Right lobe of liver (tissue), 6 donors: Measurements from ENCODE around the gene ILK. TPM values are rescaled to one million over a fixed set of nuclear protein-coding genes. Genes with fewer than 3 reads are reported as not detected.

ENCODE experiments used
- ATAC-seq, 4 donors: fragments of 200-7000 bp; cut with Tn5 transposase; one replicate each; pipeline ENCODE4 v1.9.1; 2020; ENCODE audit warnings: mild to moderate bottlenecking in 4 of 4, moderate library complexity in 4 of 4
- DNase-seq, 3 donors: peaks; one replicate each; pipeline ENCODE4 v3.0.0-alpha.2; 2020
- H3K27ac ChIP-seq, 3 donors: fragments of 200-600 bp; one replicate each; pipeline ENCODE4 v1.8.0; 2022
- H3K27me3 ChIP-seq, 2 donors: fragments of 200-600 bp; one replicate each; pipeline ENCODE4 v1.8.0; 2022
- H3K36me3 ChIP-seq, 4 donors: fragments of 200-600 bp; sonication (generic) in 1 of 4; one replicate each; pipeline versions ENCODE4 v1.5.1 to v1.8.0; 2017 to 2022; ENCODE audit warnings: control low read depth in 1 of 4
- H3K4me1 ChIP-seq, 4 donors: fragments of 200-600 bp; sonication (generic) in 1 of 4; one replicate each; pipeline versions ENCODE4 v1.5.1 to v1.8.0; 2017 to 2022; ENCODE audit warnings: control low read depth in 1 of 4
- H3K4me3 ChIP-seq, 3 donors: fragments of 200-600 bp; one replicate each; pipeline ENCODE4 v1.8.0; 2022
- H3K9me3 ChIP-seq, 4 donors: fragments of 200-600 bp; sonication (generic) in 1 of 4; one replicate each; pipeline versions ENCODE4 v1.5.1 to v1.8.0; 2017 to 2022; ENCODE audit warnings: control low read depth in 1 of 4
- POLR2A ChIP-seq: fragments of 450-650 bp; IDR thresholded peaks from one replicate; pipeline ENCODE4 v1.6.1; 2017; ENCODE audit warnings: antibody characterized with exemption, mild to moderate bottlenecking
- WGBS: methylation state at CpG from one replicate; pipeline ENCODE4 v1.1.6; 2018; ENCODE audit warnings: low coverage, low lambda C conversion rate; ENCODE audit not compliant: insufficient coverage; ENCODE audit errors: missing lambda C conversion rate; 5-methylcytosine and 5-hydroxymethylcytosine counted together
- intact Hi-C, 2 donors: fragments of 100-400 bp; cut with DNase I; formaldehyde crosslinking; loops; one replicate each; pipeline versions ENCODE4 v1.11.2 to v1.14.1; 2022
- total RNA-seq, 6 experiments: library from RNA; depleted of rRNA in 2 of 6; stranded (reverse); fragments of >200 nt in 2 of 6; fragmentation: NEBNext Ultra II Directional in 3 of 6; extraction: Animal tissue kit (Norgen Biotek cat#: 25700) in 3 of 6; gene quantifications; one replicate each; pipeline versions ENCODE4 v1.1.0 to v1.2.4, GENCODE V29; 2016 to 2023
- TF ChIP-seq, protein P1 (sequence below), 4 donors: fragments of 200-600 bp in 3 of 4; fragments of 450-650 bp in 1 of 4; IDR thresholded peaks; one replicate each; pipeline versions ENCODE4 v1.5.1 to v1.8.0; 2016 to 2022; ENCODE audit warnings: antibody characterized with exemption in 4 of 4, mild to moderate bottlenecking in 2 of 4
- donor health status: DM: no; HTN: yes; CAD: no.
- donor health status: DM: no; HTN: no; CAD: no.
- donor health status: DM: no; HTN: no; CAD: no.
- donor health status: DM: no; HTN: yes; CAD: no.
- donor health status: DM: no; HTN: yes; CAD: no.

The ILK gene
- total RNA-seq, 6 experiments from 2014 or later, result 33.4 to 79.9 (median 55.0) TPM

DNA sequence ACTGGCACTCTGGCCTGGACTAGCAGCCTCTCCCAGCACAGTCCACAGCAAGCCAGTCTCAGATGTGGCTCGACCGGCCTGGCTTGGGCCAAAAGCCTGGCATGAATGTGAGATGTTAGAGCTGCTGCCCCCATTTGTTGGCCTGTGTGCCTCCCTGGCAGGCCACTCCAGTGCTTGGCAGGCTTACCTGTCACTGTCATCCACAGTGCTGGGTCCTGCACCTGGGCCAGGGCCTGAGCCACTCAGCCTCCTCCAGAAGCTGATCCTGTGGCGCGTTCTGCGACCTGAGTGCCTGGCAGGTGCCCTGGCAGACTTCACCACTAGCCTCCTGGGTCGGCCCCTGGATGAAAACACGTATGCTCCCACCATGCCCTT is 36.2 kb upstream of the ILK start:
- H3K27me3 ChIP-seq, result no peaks in the 10 kb centered on the region
- no peak for DNase-seq
- no peaks in the 10 kb centered on the region for H3K9me3 ChIP-seq
- intact Hi-C loops, result no loop called here
- no peaks in the 10 kb centered on the region for H3K36me3 ChIP-seq
- peak in 2 of 4 donors; percentile 7 to 34 for ATAC-seq
- no peak for TF ChIP-seq POLR2A
- TF ChIP-seq, protein P1, sequence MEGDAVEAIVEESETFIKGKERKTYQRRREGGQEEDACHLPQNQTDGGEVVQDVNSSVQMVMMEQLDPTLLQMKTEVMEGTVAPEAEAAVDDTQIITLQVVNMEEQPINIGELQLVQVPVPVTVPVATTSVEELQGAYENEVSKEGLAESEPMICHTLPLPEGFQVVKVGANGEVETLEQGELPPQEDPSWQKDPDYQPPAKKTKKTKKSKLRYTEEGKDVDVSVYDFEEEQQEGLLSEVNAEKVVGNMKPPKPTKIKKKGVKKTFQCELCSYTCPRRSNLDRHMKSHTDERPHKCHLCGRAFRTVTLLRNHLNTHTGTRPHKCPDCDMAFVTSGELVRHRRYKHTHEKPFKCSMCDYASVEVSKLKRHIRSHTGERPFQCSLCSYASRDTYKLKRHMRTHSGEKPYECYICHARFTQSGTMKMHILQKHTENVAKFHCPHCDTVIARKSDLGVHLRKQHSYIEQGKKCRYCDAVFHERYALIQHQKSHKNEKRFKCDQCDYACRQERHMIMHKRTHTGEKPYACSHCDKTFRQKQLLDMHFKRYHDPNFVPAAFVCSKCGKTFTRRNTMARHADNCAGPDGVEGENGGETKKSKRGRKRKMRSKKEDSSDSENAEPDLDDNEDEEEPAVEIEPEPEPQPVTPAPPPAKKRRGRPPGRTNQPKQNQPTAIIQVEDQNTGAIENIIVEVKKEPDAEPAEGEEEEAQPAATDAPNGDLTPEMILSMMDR (IDR thresholded peaks at IDR 0.05), result no peak
- H3K27ac ChIP-seq, result no peak overlapping the region
- no peak overlapping the region for H3K4me3 ChIP-seq
- H3K4me1 ChIP-seq, result peaks cover 0 to 20% (median 8%) of the 10 kb centered on the region in 4 donors
- 50% methylated on average over 2 of the region's 7 CpGs for WGBS

DNA sequence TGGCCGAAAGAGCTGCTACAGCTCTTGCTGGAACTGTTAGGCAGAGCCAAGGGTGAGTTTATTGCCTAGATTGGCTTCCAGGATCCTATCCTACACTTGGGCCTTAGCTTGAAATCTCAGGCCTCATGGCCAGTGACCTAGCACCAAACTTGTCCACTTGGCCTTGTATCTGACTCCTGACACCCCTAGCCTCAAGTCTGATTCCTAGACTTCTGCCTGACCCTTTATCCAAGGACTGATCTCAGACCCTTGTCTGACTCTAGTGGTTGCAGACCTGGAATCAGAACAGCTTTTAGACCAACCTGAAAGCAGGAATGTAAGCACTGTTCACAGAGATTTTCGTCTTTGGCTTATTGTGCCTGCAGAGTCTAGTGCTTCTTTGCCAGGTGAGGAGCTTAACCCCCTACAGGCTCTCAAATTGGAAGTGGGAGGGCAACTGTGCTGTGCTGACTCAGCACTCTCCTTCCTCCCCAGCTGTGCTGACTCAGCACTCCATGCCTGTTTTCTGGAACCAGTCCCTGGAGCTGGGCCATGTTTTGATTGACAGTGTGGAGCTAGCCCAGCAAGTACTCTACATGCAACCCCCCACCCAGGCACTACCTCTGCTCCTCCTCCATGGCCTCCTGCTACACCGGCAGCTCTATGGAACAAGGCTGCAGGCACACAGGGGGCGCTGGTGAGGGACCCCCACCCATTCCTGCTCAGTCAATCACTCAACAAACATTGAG is 35.2 kb upstream of the ILK start:
- Histone ChIP-seq H3K4me3 (no peak overlapping the region), H3K4me1 (peaks cover 0 to 20% (median 8%) of the 10 kb centered on the region in 4 donors), H3K9me3 (no peaks in the 10 kb centered on the region), H3K27me3 (no peaks in the 10 kb centered on the region), H3K27ac (no peak overlapping the region), H3K36me3 (no peaks in the 10 kb centered on the region)
- WGBS, result 31% methylated on average over 3 of the region's 4 CpGs
- TF ChIP-seq, protein P1 (IDR thresholded peaks at IDR 0.05), result no peak
- TF ChIP-seq POLR2A, result no peak
- intact Hi-C loops, result no loop called here
- DNase-seq (peak in 2 of 3 donors; percentile 63 to 88), ATAC-seq (peak; percentile 48 to 68 (median 60))

DNA sequence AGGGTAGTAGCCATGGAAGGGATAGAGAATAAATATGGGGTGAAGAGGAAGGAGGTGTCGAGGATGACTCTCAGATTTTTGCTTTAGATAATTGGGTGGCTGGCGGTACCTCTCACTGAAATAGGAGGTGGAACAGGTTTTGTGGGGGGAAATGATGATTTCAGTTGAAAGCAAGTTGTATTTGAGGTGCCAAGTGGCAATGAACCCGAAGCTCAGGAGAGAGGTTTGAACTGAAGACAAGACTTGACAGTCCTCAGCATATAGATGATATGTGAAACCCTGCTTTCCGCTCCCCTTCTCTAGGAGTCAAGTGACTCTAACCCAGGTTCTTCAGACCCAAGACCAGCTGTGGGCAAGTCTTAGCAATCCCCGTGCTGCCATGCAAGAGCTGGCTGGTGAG is 33.9 kb upstream of the ILK start:
- H3K36me3 ChIP-seq, result no peaks in the 10 kb centered on the region
- no peak overlapping the region for H3K27ac ChIP-seq
- intact Hi-C loops, result no loop called here
- H3K4me3 ChIP-seq, result no peak overlapping the region
- no peaks in the 10 kb centered on the region for H3K27me3 ChIP-seq
- no peak for DNase-seq
- WGBS, result 83% methylated on average over 3 of the region's 5 CpGs
- TF ChIP-seq, protein P1 (IDR thresholded peaks at IDR 0.05), result no peak
- TF ChIP-seq POLR2A, result no peak
- H3K9me3 ChIP-seq, result no peaks in the 10 kb centered on the region
- H3K4me1 ChIP-seq, result peaks cover 0 to 20% (median 8%) of the 10 kb centered on the region in 4 donors
- no peak for ATAC-seq

DNA sequence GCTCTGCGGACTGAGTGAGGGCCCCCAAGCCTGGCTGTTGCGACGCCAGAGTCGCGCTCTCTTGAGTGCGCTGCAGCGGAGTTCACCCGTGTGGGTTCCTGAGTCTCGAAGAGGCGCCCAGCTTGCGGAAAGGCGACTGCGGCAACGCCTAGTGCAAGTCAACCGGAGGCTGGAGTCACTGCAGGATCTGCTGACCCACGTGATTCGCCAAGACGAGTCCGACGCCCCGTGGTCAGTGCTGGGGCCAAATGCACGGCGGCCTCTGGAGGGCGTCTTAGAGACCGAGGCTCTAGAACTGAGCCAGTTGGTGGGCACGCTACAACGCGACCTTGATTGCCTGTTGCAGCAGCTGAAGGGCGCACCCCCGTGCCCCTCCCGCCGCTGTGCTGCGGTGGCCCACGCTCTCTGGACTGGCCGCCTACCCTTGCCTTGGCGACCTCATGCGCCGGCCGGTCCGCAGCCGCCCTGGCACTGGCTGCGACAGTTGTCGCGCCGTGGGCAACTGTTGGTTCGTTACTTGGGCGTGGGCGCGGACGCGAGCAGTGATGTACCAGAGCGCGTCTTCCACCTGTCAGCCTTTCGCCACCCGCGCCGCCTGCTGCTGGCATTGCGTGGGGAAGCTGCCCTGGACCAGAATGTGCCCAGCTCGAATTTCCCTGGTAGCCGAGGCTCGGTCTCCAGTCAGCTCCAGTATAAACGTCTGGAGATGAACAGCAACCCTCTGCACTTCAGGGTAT is 32.7 kb upstream of the ILK start:
- peaks cover 0 to 20% (median 8%) of the 10 kb centered on the region in 4 donors for H3K4me1 ChIP-seq
- H3K27ac ChIP-seq, result no peak overlapping the region
- DNase-seq (no peak), ATAC-seq (peak in 1 of 4 donors; percentile 6)
- intact Hi-C loops, result no loop called here
- TF ChIP-seq POLR2A, result no peak
- TF ChIP-seq, protein P1 (IDR thresholded peaks at IDR 0.05), result no peak
- 20% methylated on average over 1 of the region's 62 CpGs for WGBS
- H3K36me3 ChIP-seq, result no peaks in the 10 kb centered on the region
- H3K27me3 ChIP-seq, result no peaks in the 10 kb centered on the region
- H3K9me3 ChIP-seq, result no peaks in the 10 kb centered on the region
- no peak overlapping the region for H3K4me3 ChIP-seq
